MG63 (cell line): ENCODE measurements around the gene SNPH. TPM values are rescaled to one million over a fixed set of nuclear protein-coding genes. Genes with fewer than 3 reads are reported as not detected.

Experiments used
- DNase-seq: peaks from one replicate; pipeline ENCODE4 v3.0.0-alpha.2; 2020
- H3K27me3 ChIP-seq: fragments of 250-450 bp; sonication (Bioruptor Pico); 2 replicates; pipeline ENCODE4 v1.5.1; 2020; ENCODE audit warnings: mild to moderate bottlenecking, moderate library complexity
- H3K36me3 ChIP-seq: fragments of 250-450 bp; sonication (Bioruptor Pico); 2 replicates; pipeline ENCODE4 v1.5.1; 2020; ENCODE audit warnings: mild to moderate bottlenecking, moderate library complexity
- H3K4me3 ChIP-seq: fragments of 250-450 bp; sonication (Bioruptor Pico); 2 replicates; pipeline ENCODE4 v1.5.1; 2020; ENCODE audit warnings: mild to moderate bottlenecking, moderate library complexity
- H3K9me3 ChIP-seq: fragments of 250-450 bp; sonication (Bioruptor Pico); 2 replicates; pipeline ENCODE4 v1.5.1; 2020; ENCODE audit warnings: mild to moderate bottlenecking, moderate library complexity
- total RNA-seq: library from RNA; depleted of rRNA; stranded (reverse); fragments of >200 nt; shearing (Covaris generic); gene quantifications from 2 replicates; pipeline ENCODE4 v1.2.3, GENCODE V29; 2014; ENCODE audit warnings: low replicate concordance

The SNPH gene
- total RNA-seq, 1 experiment from 2014 or later, result 5.9 TPM

DNA sequence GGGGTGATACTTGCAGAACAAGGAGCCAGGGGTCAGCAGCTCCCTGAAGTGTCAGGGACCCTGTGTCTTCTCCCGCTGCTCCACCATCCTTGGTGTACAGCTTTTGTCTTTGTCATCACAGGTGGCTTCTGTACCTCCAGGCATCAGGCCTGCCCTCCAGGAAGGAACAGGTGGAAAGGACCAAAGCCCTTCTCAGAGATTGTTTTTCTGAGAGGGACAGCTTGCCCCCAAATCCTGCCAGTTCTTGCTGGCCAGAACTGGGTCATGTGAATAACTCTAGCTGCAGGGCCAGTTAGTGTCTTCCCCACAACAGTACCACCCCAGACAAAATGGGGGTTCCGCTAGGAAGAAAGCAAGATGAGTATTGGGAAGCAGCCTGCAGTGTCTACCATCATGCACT lies 31.4 kb downstream of the SNPH start:
- H3K27me3 ChIP-seq, result no peaks in the 10 kb centered on the region

GRCh38 chr20:1298166-1298565 lies 32.1 kb downstream of the SNPH start:
- H3K36me3 ChIP-seq, result no peaks in the 10 kb centered on the region
- DNase-seq, result no peak
- no peak overlapping the region for H3K4me3 ChIP-seq
- no peaks in the 10 kb centered on the region for H3K9me3 ChIP-seq
- H3K27me3 ChIP-seq, result no peaks in the 10 kb centered on the region

More for the DNA sequence above, 31.4 kb downstream of the SNPH start:
- DNase-seq, result no peak
- Histone ChIP-seq H3K9me3 (no peaks in the 10 kb centered on the region), H3K36me3 (no peaks in the 10 kb centered on the region), H3K4me3 (no peak overlapping the region)

GRCh38 chr20:1298888-1299511 lies 32.9 kb downstream of the SNPH start:
- Histone ChIP-seq H3K36me3 (no peaks in the 10 kb centered on the region), H3K27me3 (no peaks in the 10 kb centered on the region), H3K4me3 (no peak overlapping the region), H3K9me3 (no peaks in the 10 kb centered on the region)
- DNase-seq, result no peak

- H3K27me3 ChIP-seq, result no peaks in the 10 kb centered on the region
- DNase-seq, result peak; percentile 12
- H3K4me3 ChIP-seq, result no peak overlapping the region
- H3K36me3 ChIP-seq, result no peaks in the 10 kb centered on the region
- no peaks in the 10 kb centered on the region for H3K9me3 ChIP-seq
Observed at GRCh38 chr20:1299522-1299921, 33.4 kb downstream of the SNPH start.

- no peak for DNase-seq
- Histone ChIP-seq H3K27me3 (no peaks in the 10 kb centered on the region), H3K36me3 (no peaks in the 10 kb centered on the region), H3K4me3 (no peak overlapping the region), H3K9me3 (no peaks in the 10 kb centered on the region)
Observed at GRCh38 chr20:1300083-1300840, 34.2 kb downstream of the SNPH start.

DNA sequence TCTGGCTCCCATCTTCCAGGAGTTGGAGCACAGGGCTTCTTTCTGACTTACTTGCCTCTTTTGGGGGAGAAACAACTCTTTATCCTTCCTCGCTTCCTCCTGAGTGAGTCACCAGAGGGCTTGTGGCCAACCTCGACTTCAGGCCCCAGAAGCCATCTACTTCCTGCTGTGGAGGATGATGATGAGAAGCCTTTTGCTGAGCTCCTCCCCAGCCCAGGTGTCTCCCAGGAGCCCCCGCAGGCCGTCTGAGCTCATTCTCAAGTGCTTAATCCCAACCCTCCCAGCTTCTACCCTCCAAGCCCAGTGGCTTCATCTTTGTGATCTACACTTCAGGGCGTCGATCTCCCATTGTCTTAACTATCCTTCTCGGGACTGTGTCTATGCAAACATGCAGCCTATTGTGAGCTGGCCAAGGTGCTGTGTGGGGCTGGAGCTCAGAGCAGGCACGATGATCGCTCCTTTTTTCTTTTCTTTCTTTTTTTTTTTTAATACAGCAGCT lies 35.0 kb downstream of the SNPH start:
- peak; percentile 60 for DNase-seq
- no peaks in the 10 kb centered on the region for H3K27me3 ChIP-seq
- no peaks in the 10 kb centered on the region for H3K9me3 ChIP-seq
- H3K36me3 ChIP-seq, result no peaks in the 10 kb centered on the region
- H3K4me3 ChIP-seq, result no peak overlapping the region

- H3K4me3 ChIP-seq, result no peak overlapping the region
- no peaks in the 10 kb centered on the region for H3K9me3 ChIP-seq
- no peak for DNase-seq
- H3K36me3 ChIP-seq, result no peaks in the 10 kb centered on the region
- H3K27me3 ChIP-seq, result no peaks in the 10 kb centered on the region
Observed at GRCh38 chr20:1302685-1303541, 36.8 kb downstream of the SNPH start.

GRCh38 chr20:1304710-1305515 lies 38.8 kb downstream of the SNPH start:
- H3K9me3 ChIP-seq, result no peaks in the 10 kb centered on the region
- H3K4me3 ChIP-seq, result no peak overlapping the region
- no peaks in the 10 kb centered on the region for H3K36me3 ChIP-seq
- no peak for DNase-seq
- H3K27me3 ChIP-seq, result no peaks in the 10 kb centered on the region

- Histone ChIP-seq H3K4me3 (no peak overlapping the region), H3K9me3 (no peaks in the 10 kb centered on the region), H3K27me3 (no peaks in the 10 kb centered on the region), H3K36me3 (no peaks in the 10 kb centered on the region)
- no peak for DNase-seq
Observed at GRCh38 chr20:1305712-1306111, 39.6 kb downstream of the SNPH start.

- H3K9me3 ChIP-seq, result no peaks in the 10 kb centered on the region
- no peak for DNase-seq
Observed at GRCh38 chr20:1306316-1307135, 40.4 kb downstream of the SNPH start.

DNA sequence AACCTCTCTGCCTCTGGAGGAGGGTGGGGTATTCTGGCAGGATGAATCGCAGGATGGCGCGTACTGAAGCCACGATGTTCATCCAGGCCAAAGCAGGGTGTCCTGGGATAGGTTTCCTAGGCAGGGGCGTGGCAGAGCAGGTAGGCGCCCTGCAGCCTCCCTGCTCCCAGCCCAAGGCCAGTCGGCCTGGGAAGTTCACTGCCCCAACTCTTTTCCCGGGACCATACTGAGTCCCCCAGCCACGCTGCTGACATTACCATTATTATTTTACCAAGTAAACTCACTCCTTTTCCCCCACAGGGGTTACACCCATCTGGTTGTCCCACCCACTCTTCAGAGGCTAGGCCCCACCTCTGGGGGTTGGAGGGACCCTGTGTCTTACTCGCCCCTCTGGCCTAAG lies 41.1 kb downstream of the SNPH start:
- Histone ChIP-seq H3K9me3 (no peaks in the 10 kb centered on the region), H3K27me3 (no peaks in the 10 kb centered on the region), H3K36me3 (no peaks in the 10 kb centered on the region), H3K4me3 (no peak overlapping the region)
- no peak for DNase-seq

More at GRCh38 chr20:1306316-1307135, 40.4 kb downstream of the SNPH start:
- Histone ChIP-seq H3K36me3 (no peaks in the 10 kb centered on the region), H3K4me3 (no peak overlapping the region), H3K27me3 (no peaks in the 10 kb centered on the region)

DNA sequence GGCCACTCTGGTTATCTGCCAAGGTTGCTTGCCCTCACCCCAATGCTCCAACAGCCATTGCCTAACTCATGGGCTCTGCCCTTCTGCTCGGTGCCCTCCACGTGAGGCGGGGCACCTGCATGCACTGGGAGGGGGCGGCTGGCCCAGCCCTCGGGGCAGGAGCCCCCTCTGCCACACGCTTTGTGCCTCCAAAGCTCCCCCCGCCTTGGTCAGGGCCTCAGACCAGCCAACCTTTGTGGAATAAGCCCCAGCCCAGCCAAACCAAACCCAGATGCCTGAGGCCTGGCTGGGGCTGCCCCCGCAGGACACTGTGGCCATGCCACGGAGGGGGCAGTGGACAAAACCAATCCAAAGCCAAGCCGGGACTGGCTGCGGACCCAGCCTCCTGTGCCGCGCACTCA lies 41.5 kb downstream of the SNPH start:
- H3K4me3 ChIP-seq, result no peak overlapping the region
- H3K36me3 ChIP-seq, result no peaks in the 10 kb centered on the region
- no peak for DNase-seq
- H3K27me3 ChIP-seq, result no peaks in the 10 kb centered on the region
- no peaks in the 10 kb centered on the region for H3K9me3 ChIP-seq

DNA sequence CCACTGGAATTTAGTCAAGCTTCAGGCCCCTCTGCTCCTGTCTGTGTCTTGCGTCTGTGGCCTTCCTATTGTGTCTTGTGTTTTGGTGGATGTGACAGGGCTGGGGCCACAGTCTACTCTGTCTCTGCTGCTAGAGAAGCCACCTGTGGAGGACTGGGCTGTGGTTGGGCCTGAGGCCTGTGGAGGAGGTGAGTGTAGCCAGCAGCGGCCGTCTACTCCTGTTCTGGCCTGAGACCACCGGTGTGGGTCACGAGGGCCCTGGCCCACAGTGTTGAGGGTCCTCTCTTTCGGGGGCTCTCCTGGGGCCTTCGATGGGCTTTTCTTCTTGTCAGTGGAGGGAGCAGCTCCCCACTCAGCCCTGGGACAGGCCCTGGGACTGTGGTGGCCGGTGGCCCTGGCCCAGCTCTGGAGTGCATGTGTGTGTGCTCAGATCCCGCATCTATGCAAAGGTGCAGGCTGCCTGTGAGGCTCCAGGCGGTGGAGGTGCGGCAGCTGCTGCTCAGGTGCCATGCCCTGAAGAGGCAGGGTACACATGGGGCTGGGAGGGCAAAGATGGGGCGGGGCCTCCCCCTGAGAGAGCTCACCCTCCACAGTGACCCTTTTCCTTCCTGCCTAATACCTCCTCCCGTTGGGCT lies 42.1 kb downstream of the SNPH start:
- no peaks in the 10 kb centered on the region for H3K27me3 ChIP-seq
- no peak overlapping the region for H3K4me3 ChIP-seq
- no peak for DNase-seq
- H3K9me3 ChIP-seq, result no peaks in the 10 kb centered on the region
- H3K36me3 ChIP-seq, result no peaks in the 10 kb centered on the region

GRCh38 chr20:1308702-1309095 lies 42.6 kb downstream of the SNPH start:
- H3K9me3 ChIP-seq, result no peaks in the 10 kb centered on the region
- H3K27me3 ChIP-seq, result no peaks in the 10 kb centered on the region
- no peaks in the 10 kb centered on the region for H3K36me3 ChIP-seq
- no peak overlapping the region for H3K4me3 ChIP-seq
- no peak for DNase-seq

DNA sequence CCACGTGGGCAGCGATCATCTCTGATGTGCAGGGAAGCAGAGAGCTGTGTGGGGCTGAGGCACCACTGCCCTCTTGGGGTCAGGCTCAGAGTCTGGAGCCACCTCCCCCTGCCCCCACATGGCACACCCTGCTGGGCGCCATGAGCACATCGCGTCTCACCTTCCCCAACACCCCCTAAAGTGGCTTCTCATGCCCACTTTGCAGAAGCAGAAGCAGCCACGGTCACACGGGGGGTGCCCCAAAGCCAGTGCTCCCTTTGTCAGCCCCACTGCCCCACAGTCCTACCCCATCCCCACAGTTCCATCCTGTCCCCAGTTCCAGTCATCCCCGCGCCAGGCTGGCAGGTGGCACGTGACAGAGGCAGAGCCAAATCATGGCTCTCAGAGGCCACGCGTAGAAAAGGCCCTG lies 43.3 kb downstream of the SNPH start:
- Histone ChIP-seq H3K9me3 (no peaks in the 10 kb centered on the region), H3K27me3 (no peaks in the 10 kb centered on the region), H3K4me3 (no peak overlapping the region), H3K36me3 (no peaks in the 10 kb centered on the region)
- DNase-seq, result no peak
